HG03520 (cell line): Measurements from ENCODE around the gene IQGAP1.
A peak's percentile ranks its signal among the peaks of the same experiment; 100 is the strongest.
"Not testable (repeated sequence)": the region's sequence is repeated elsewhere in the genome, so short reads cannot be mapped to it uniquely, and the experiment has no call there.

Experiments used
- ATAC-seq: cut with Tn5 transposase; IDR thresholded peaks from one replicate; pipeline ENCODE4 v1.9.1; 2021; ENCODE audit warnings: mild to moderate bottlenecking, moderate library complexity; ENCODE audit not compliant: unreplicated experiment

IQGAP1 gene

DNA sequence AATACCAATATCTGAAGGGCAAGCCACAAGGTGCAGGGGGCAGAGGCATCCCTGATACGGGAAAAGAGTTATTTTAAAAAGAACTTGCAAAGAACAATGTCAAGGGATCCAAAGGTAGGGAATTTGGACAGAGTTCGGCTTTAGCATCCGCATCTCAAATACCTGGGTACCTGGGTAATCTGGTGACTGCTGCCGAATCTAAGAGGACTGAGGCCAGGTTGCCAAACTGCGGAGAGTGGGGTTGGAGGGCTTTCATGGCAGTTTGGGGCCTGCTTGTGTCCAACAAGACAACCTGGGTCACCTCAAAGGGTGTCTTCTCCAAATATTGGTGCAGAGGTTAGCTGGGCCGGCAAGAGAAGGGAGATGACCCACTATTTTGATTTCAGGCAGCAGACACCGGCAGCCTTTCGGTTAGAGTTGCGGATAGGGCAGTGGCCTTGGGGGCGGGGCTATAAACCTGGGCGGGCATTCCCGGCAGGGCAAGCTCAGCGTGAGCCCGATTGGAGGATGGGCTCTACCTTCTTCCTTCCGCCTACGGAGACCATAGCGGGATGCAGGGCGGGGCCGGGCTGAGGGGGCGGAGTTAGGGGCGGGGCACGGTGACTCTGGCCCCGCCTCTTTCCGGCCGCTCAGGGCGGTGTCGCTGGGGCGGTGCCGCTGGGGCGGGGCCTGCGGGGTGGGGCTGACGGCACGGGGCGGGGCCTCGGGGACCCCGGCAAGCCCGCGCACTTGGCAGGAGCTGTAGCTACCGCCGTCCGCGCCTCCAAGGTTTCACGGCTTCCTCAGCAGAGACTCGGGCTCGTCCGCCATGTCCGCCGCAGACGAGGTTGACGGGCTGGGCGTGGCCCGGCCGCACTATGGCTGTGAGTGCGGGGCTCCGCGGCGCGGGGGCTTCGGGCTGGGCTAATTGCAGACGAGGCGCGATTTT, at the start of gene IQGAP1:
Gene IQGAP1, plus strand, starts transcription at position 709 of the 928 bp plus-strand sequence. Its CDS starts 100 bp downstream, at position 809.
- peak; percentile 91 for ATAC-seq

DNA sequence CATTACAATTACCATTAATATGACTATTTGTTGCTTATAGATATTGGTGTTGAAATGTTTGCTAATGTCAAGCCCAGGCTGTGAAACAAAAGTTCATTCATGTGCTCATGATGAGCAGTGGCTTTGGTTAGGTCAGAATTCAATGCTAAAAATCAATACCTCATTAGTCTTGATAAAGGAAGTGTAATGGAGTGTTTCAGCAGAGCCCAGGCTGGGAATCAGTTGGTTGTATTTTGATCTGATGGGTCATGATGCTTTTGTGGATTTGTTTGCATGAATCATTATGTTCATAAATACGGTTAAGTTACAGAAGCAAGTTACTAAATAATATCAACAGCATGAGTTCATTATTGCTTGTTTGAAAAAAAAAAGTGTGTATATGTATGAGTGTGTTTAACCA, 49.5 kb upstream of the IQGAP1 start:
- ATAC-seq = no peak

GRCh38 chr15:90340345-90340744, 47.7 kb upstream of the IQGAP1 start:
- ATAC-seq = no peak

- ATAC-seq = no peak
Measured at GRCh38 chr15:90343302-90343790, 44.7 kb upstream of the IQGAP1 start.

GRCh38 chr15:90344662-90345061, 43.4 kb upstream of the IQGAP1 start:
- no peak for ATAC-seq

GRCh38 chr15:90345857-90346256, 42.2 kb upstream of the IQGAP1 start:
- ATAC-seq = no peak

DNA sequence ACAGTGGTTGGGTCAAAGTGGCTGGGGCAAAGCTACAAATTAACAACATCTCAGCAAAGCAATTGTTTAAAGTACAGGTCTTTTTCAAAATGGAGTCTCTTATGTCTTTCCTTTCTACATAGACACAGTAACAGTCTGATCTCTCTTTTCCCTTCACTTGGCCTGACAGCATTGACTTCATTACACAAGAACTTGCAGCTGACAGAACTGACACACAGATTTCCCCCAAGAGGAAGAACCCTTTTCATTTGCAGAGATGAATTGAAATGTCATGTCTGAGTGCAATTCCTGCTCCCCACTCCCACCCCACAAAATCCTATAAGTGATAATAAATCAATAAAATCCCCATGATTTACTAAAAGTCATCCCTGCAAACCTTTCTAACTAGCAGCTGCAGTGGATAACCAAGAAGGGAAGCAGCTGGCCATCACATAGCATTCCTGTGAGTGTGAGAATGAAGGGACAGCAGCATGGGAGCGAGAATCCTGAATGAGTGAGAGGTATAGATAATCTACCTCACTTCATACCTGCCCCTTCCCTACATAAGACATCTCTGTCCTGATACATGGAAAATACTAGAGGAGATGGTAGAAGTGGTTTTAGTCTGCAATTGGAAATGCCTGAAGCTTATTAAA, 40.5 kb upstream of the IQGAP1 start:
- ATAC-seq = not testable (repeated sequence)

- ATAC-seq = no peak
Measured at GRCh38 chr15:90348456-90348855, 39.6 kb upstream of the IQGAP1 start.

- ATAC-seq = no peak
Measured at GRCh38 chr15:90349072-90349471, 39.0 kb upstream of the IQGAP1 start.

GRCh38 chr15:90349821-90350220, 38.2 kb upstream of the IQGAP1 start:
- no peak for ATAC-seq

DNA sequence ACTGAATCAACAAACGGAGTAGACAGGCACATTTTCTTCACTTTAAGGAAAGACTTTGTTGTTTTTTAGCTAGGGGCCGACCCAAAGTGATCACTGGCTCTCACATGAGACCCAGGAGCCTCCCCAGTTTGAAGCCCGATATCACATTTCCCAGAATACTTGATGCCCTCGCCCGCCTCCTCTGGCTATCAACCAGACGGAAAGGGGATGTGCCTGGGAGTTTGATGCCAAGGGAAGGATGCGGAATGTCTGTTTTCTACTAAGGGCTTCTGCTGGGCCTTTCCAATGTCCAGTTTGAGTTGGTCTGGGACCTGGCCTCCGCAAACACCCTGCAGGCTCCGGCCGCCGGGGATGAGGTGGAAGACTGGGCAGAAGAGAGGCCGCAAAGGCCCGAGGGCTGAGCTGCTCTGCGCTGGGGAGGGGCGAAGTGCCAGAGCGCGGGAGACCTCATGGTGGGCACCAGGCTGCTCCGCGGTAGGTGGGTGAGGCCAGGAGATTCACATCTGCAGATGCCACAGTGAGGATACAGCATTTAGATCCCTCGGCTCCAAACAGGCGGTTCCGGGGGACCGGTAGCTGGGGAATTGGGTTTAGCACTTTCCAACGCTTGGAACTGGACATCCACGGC, 36.4 kb upstream of the IQGAP1 start:
- ATAC-seq = peak; percentile 8

GRCh38 chr15:90352107-90352893, 35.7 kb upstream of the IQGAP1 start, which contains the start of gene ZNF774:
ZNF774 (plus strand) TSS chr15:90352284; CDS start chr15:90354661, 2,377 bp downstream.
- ATAC-seq = peak; percentile 97

DNA sequence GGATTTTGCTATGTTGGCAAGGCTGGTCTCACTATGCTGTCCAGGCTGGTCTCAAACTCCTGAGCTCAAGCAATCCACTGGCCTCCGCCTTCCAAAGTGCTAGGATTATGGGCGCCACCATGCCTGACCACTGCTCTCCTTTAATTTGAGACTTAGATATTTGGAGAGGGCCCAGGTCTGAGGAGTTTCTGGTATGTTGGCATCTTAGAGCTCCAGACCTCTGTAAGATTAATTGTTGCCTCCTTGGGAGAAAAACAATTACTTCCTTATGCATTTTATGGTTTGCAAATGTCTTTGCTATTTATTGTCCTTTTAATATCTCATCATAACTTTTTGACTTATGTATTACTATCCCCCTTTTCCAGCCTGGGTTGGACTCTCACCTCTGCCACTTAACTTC, 33.1 kb upstream of the IQGAP1 start:
- no peak for ATAC-seq

DNA sequence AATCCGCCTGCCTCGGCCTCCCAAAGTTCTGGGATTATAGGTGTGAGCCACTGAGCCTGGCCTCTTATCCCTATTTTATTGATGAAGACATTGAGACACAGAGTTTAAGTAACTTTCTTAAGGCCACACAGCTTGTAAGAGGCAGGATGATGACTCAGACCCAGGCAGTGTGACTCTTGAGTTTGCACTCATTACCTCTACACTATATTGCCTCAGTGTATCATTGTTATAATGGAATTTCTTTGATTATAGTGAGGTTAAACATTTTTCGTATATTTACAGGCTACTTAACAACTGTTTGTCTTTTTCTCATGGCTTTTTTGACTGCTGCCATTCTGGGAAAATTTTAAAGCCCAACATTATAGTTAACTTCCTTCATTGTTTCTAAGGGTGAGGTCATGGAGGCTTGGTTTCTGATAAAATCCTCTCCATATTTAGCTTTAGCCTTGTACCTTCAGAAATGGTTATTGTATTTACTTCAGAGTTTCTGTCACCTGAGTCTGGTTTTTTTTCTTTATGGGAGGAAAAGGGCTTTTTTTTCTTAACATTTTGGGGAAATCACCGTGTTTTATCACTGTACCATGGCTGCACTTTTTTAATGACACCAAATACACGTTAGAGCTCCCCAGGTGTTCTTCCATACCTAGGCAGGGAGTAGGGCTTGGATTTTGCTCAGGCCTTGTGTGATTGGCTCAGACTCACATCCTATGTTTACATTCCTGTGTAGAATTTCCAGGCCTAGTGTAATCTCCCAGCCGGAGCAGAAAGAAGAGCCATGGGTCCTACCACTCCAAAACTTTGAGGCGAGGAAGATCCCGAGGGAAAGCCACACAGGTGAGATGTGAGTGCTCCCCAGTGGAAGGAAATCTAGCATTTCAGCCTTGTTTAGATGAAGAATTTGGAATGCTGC, 29.7 kb upstream of the IQGAP1 start:
- no peak for ATAC-seq

GRCh38 chr15:90360746-90361145, 27.3 kb upstream of the IQGAP1 start:
- ATAC-seq = no peak

GRCh38 chr15:90362936-90363212, 25.2 kb upstream of the IQGAP1 start:
- ATAC-seq = no peak

DNA sequence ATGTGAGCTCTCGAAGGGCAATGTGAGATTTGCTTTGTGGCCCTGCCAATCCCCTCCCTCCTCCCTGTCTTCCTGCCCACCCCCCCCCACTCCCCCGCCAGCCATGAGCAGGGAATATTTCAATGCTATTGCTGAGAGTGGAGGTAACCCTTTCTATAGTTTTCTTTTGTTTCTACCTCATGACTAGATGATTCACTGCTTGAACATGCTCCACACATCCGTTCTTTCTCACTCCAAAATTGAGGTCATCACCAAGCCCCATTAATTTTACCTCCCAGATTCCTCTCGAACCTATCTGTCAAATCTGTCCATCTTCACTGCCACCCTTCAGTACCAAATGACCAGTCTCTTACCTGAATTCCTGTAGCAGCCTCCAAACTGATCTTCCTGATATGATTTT, 23.8 kb upstream of the IQGAP1 start:
- no peak for ATAC-seq

DNA sequence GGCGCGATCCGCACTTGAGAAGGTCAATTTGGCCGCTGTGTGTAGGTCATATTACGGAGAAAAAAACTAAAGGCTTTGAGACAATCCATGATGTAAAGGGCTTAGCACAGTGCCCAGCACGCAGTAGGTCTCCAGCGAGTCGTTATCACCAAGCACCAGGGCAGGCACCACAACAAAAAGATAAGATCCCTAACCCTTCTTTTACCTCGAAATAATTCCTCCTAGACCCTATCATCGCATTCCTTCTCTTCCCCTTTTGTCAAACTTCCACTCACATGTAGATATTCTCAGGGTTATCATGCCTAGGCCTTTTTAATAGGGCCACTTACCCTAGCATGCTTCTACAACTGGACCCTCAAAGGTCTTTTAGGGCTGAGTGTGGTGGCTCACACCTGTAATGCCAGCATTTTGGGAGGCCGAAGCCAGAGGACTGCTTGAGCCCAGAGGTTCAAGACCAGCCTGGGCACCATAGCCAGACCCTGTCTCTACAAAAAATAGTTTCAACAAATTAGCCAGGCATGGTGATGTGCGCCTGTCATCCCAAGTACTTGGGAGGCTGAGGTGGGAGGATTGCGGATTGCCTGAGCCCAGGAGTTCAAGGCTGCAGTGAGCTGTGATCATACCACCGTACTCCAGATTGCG, 22.5 kb upstream of the IQGAP1 start:
- no peak for ATAC-seq

GRCh38 chr15:90367576-90367975, 20.5 kb upstream of the IQGAP1 start:
- no peak for ATAC-seq
